Eye (tissue), 1 donor: ENCODE data around the gene GPR78.

Experiments
- DNase-seq: peaks from one replicate; pipeline ENCODE4 v3.0.0-alpha.2; 2015

The GPR78 gene

GRCh38 chr4:8601556-8601955 lies 21.4 kb downstream of the GPR78 start:
- DNase-seq = no peak

- DNase-seq = no peak
Measured at GRCh38 chr4:8602686-8603430, 22.7 kb downstream of the GPR78 start.

GRCh38 chr4:8603931-8604330 lies 23.7 kb downstream of the GPR78 start:
- DNase-seq = no peak

GRCh38 chr4:8605289-8605688 lies 25.1 kb downstream of the GPR78 start:
- DNase-seq = no peak

GRCh38 chr4:8606476-8606875 lies 26.3 kb downstream of the GPR78 start:
- DNase-seq = no peak

- no peak for DNase-seq
Measured at GRCh38 chr4:8606966-8607365, 26.8 kb downstream of the GPR78 start.

GRCh38 chr4:8607603-8608481 lies 27.6 kb downstream of the GPR78 start:
- DNase-seq = peak; percentile 90

- no peak for DNase-seq
Measured at GRCh38 chr4:8608714-8609391, 28.7 kb downstream of the GPR78 start.

- DNase-seq = no peak
Measured at GRCh38 chr4:8609406-8609805, 29.2 kb downstream of the GPR78 start.

GRCh38 chr4:8609824-8610350 lies 29.7 kb downstream of the GPR78 start:
- DNase-seq = no peak

GRCh38 chr4:8610858-8611616 lies 30.8 kb downstream of the GPR78 start:
- no peak for DNase-seq

- no peak for DNase-seq
Measured at GRCh38 chr4:8612646-8613045, 32.5 kb downstream of the GPR78 start.

GRCh38 chr4:8613421-8614364 lies 33.5 kb downstream of the GPR78 start:
- DNase-seq = no peak

GRCh38 chr4:8614365-8615193 lies 34.4 kb downstream of the GPR78 start:
- DNase-seq = no peak

GRCh38 chr4:8615366-8615765 lies 35.2 kb downstream of the GPR78 start:
- DNase-seq = no peak

- DNase-seq = no peak
Measured at GRCh38 chr4:8615921-8616787, 36.0 kb downstream of the GPR78 start.

- no peak for DNase-seq
Measured at GRCh38 chr4:8616831-8617230, 36.6 kb downstream of the GPR78 start.

GRCh38 chr4:8617486-8618040 lies 37.4 kb downstream of the GPR78 start:
- no peak for DNase-seq

- DNase-seq = no peak
Measured at GRCh38 chr4:8618421-8618820, 38.2 kb downstream of the GPR78 start.
